Stimulated activated CD4-positive, alpha-beta T cell treated with anti-CD3 and anti-CD28 coated beads, Interleukin-2, amount 100 ng/mL, for 24 hours (primary cell): ENCODE data around the gene RASGEF1C.
"Not testable (repeated sequence)": the region's sequence is repeated elsewhere in the genome, so short reads cannot be mapped to it uniquely, and the experiment has no call there.

ENCODE experiments used
- DNase-seq, 2 donors: peaks; one replicate each; pipeline ENCODE4 v3.0.0-alpha.2; 2020

RASGEF1C gene

GRCh38 chr5:180210961-180211760 is 2.1 kb upstream of the RASGEF1C start:
- DNase-seq = no peak

- DNase-seq = not testable (repeated sequence)
Measured at GRCh38 chr5:180210077-180210476, 1.1 kb upstream of the RASGEF1C start.

GRCh38 chr5:180208435-180209081 is 453 bp downstream of the RASGEF1C start:
- DNase-seq = no peak

GRCh38 chr5:180208038-180208434 is 975 bp downstream of the RASGEF1C start:
- DNase-seq = no peak

GRCh38 chr5:180207593-180207992 is 1.4 kb downstream of the RASGEF1C start:
- DNase-seq = no peak

GRCh38 chr5:180206993-180207392 is 2.0 kb downstream of the RASGEF1C start:
- DNase-seq = no peak

- no peak for DNase-seq
Measured at GRCh38 chr5:180205916-180206315, 3.1 kb downstream of the RASGEF1C start.

GRCh38 chr5:180204276-180204819 is 4.7 kb downstream of the RASGEF1C start:
- no peak for DNase-seq

GRCh38 chr5:180202939-180203573 is 6.0 kb downstream of the RASGEF1C start:
- DNase-seq = no peak

- no peak for DNase-seq
Measured at GRCh38 chr5:180201051-180201987, 7.7 kb downstream of the RASGEF1C start.

- DNase-seq = no peak
Measured at GRCh38 chr5:180199390-180199789, 9.6 kb downstream of the RASGEF1C start.

GRCh38 chr5:180198208-180198607 is 10.8 kb downstream of the RASGEF1C start:
- DNase-seq = no peak

GRCh38 chr5:180197016-180197702 is 11.9 kb downstream of the RASGEF1C start:
- DNase-seq = no peak

GRCh38 chr5:180194410-180195345 is 14.3 kb downstream of the RASGEF1C start:
- DNase-seq = no peak

- DNase-seq = no peak
Measured at GRCh38 chr5:180193749-180194375, 15.1 kb downstream of the RASGEF1C start.

- DNase-seq = no peak
Measured at GRCh38 chr5:180191716-180192115, 17.3 kb downstream of the RASGEF1C start.

GRCh38 chr5:180187767-180188166 is 21.2 kb downstream of the RASGEF1C start:
- DNase-seq = no peak

- no peak for DNase-seq
Measured at GRCh38 chr5:180180846-180181245, 28.2 kb downstream of the RASGEF1C start.

- no peak for DNase-seq
Measured at GRCh38 chr5:180180421-180180820, 28.6 kb downstream of the RASGEF1C start.
